HUDEP-2 (cell line): ENCODE results near the gene TPPP3.
A peak's percentile ranks its signal among the peaks of the same experiment; 100 is the strongest.

Experiments used
- DNase-seq, 76 experiments: peaks; one replicate each; lab custom pipeline; 2025; ENCODE audit not compliant: unreplicated experiment in 76 of 76; lab: John Stamatoyannopoulos, UW

Gene TPPP3

DNA sequence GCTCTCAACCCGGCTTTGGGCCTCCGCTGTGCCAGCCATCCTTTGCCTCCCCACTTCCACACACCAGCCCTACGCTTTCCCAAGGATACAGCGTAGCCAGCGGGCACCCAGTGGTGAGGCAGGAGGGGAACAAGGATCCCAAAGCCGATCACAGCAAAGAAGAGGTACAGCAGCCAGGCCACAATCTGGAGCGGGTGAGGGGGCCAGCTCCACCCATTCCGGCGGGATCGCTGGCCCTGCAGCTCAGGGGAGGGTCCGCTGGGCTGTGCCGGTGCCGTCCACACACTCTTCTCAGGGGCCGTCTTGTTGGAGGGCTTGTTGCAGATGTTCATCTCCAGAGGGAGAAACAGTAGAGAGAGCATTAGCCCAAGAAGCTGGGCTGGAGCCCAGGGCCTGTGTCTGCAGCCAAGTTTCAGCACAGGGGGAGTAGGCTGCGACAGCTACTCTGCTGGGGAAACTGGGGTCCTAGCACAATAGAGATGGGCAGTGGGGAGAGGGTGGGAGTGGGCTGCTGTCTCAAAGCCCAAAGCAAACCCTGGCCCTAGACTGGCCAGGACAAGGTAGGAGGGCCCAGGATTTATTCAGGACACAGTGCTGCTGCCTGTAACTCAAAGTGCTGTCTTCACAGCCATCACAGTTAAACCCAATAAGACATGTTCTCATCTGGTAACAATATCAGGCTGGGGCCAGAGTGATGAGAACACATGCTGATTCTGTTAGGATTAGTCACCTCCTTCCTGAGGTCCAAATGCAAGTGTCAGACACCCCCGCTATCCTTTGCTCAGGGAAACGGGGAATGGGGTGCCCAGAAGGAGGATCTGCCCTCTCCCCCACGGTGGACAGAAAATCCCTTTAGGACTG is 13.0 kb upstream of the TPPP3 start:
- no peak for DNase-seq

DNA sequence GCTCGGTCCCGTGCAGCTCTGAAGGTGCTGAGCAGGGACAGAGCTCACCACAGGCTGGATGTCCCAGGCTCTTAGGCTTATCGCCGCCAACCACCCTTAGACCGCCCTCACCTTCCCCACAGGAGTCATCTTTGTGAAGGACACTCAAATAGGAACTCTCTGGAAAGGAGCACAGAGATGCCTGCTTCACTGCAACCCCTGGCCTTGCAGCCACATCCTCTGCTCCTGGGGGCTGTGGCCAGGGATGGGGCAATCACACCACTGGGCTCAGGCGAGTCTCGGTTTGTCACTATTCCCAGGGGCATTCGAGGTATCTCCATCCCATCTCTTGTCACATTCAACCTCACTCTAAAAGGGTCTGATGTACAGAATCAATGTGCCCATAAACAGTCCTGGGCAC is 12.0 kb upstream of the TPPP3 start:
- no peak for DNase-seq

DNA sequence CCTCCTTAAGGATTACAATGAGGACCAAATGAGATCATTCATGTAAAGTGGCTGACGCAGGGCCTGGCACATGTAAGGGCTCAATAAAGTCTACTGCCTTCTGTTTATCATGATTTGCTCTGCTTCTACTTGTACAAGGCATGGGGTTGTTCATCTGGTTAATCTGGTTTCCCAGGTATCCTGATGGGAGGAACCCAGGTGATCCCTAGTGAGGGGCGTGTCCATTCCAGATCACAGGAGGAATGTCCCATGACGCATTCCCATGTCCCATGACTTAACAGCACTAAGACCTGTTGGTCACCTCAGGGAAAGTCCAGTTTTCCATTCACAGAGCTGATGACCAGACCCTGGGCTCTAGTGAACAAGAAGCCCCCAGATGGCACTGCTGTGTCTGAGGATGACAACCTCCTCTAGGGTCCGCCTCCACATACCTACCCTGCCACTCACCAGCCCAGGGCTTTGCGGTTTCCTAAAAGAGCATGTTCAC is 11.5 kb upstream of the TPPP3 start:
- DNase-seq: no peak

DNA sequence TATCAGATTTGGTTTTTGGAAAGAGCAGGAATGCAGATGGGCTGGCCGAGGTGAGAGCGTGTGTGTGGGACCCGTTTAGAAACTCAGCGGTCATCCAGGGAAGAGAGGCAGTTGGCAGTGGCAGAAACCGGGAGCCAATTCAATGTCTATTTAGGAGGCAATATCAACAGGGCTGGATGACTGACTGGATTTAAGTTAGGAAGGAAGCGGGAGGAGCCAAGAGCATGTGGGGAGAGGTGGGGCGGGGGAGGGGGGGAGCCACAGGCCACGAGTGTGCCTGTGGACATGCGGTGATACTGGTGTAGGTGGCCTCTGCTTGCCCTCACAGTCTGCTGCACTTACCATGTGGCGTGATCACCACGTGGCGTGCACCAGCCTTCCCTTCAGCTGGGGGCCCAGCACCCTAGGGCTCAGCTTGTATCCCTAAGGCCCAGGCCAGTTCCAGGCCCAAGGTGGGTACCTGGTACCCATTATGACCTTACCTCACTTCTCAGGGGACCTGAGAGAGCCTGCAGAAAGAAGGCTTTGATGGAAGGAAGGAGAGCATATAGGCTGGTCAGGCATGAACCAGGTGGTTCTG is 10.8 kb upstream of the TPPP3 start:
- DNase-seq: no peak

DNA sequence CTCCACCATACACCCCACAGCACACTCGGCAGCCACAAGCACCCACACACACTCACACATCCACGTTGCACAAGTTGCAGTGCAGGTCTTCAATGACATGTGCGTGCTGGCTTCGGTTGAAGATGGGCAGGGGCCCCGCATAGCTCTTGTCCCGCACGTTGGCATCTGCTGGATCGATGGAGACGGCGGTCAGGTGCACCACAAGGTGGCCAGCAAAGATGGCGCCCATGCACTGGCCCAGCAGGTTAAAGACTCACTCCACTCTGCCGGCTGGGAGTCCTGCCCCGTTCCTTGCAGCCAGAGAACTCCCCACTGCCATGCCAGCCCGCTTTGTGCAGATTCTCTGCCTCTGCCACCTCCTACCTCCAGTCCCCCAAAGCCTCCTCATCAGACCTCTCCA is 7.6 kb upstream of the TPPP3 start:
- no peak for DNase-seq

DNA sequence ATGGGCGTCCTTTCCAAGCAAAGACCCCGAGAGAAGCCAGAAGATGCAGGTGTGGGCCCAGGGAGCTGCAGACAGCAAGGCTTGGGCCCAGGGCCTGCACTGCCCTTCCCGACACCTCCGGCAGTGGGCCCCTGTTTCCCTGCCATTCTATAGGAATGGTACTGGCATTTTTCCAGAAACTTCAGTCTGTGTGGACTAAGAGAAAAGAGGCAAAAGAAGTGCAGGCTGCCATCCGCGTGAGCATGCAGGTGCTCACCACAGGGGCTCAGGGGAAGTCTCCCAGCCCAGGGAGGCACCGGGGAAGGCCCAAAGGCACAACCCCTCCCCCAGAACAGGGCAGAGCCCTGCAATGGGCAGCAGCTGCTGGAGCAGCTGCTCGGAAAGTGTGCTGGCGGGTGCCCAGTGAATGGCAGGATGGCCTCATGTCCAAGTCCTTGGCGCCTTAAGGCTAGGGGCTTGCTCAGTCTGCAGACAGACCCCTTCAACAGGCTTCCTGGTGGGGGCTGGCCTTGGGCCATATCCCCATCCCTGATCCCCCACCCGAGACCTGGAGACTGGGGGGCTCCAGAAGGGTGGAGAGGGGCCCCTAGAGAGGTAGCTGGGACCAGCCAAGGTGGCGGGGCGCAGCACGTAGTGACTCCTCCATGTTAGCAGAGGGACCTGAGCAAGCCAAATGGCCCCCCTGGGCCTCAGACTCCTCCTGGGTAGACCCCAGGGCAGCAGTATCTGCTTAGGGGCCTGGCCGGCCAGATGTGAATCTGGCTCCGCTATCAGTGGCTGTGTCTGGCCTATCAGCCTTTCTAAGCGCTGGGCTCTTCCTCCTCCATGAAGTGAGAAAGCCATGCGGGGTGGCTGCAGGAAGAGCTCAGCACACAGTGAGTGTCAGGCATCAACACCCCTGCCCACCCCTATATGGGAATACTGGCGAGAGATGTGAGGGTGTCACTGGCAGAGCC is 6.7 kb upstream of the TPPP3 start:
- DNase-seq: no peak

DNA sequence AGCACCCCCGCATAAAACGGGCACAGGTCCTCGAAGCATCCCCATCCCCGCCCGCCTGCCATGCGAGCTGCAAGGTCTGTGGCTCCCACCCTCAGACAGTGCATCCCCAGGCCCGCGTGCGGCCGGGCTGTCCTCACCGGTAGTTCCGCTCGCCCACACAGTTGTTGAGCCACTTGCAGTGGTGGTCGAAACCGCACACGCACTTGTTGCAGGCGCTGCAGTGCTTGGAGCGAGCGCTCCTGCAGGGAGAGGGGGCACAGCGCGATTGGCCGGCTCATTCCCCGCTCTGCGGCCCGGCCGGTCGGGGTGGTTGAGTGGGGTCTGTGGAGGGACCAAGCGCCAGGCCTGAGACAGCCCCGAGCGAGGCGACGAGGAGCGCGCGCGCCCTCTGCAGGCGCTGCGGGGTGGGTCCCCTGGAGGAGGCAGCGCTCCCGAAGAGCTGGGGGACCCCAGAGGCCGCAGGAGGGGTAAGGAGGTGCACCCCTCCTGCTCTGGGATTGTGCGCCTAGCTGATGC is 6.0 kb upstream of the TPPP3 start:
- DNase-seq: peak in 17 of 76 experiments; percentile 4 to 32 (median 15)

DNA sequence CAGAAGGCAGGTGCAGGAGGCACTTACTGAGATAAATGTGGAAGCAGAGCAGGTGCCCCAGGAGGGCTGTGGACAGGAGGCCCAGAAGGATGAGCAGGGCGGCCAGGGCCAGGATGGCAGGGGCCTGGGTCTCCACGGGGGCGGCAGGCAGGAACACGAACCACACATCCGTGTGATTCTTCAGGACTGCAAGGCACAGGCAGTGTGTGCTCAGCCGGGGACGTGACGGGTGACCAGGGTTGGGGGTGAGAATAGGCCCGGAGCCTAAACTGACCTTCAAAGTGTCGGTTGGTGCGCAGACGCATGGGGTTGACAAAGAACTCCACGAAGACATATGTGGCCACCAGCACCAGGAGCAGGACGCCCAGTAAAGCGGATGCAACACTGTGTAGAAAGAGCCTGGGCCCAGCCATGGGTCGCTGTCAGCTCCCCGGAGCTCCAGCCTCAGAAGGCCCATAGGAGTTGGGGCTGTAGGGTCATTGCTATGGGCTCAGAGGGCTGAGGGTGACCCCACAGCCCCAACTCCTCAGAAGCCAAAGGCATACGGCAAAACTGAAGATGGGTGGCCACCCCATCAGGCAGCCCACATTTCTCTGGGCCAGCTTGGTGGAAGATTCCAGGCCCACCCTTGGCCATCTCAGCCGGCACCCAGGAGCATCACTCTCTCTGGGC is 5.4 kb upstream of the TPPP3 start:
- no peak for DNase-seq

DNA sequence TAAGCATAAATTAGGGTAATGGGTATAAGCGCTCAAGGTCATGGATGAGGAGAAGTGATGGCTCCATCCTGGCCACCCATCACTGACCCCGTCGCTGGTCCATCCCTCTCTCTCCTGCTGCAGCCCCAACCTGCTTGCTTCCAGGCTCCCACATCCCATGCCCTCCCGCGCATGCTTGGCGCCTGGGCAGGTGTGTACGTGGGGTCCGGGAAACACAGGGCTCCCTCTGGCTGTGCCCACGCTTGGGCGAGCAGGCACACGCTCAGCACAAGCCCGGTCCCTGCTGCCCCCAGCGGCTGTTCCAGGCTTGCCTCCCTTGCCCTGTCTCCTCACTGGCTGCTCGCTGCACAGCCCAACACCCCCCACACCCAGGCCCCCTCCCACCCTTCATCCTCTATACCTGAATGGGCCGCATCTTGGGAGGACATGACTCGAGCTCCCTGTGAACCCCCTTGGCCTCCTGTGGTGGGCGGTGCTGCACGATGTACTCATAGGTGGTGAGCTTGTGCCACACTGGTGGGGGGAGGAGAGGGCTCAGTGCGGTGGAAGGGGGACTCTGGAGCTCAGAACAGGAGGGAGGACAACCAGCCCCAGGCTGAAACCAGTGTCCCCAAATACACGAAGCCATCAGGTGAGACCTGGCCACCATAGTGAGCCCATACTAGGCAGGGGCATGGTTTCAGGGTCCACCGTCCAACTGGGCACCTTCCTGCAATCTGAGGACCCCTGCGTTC is 4.7 kb upstream of the TPPP3 start:
- DNase-seq: no peak

DNA sequence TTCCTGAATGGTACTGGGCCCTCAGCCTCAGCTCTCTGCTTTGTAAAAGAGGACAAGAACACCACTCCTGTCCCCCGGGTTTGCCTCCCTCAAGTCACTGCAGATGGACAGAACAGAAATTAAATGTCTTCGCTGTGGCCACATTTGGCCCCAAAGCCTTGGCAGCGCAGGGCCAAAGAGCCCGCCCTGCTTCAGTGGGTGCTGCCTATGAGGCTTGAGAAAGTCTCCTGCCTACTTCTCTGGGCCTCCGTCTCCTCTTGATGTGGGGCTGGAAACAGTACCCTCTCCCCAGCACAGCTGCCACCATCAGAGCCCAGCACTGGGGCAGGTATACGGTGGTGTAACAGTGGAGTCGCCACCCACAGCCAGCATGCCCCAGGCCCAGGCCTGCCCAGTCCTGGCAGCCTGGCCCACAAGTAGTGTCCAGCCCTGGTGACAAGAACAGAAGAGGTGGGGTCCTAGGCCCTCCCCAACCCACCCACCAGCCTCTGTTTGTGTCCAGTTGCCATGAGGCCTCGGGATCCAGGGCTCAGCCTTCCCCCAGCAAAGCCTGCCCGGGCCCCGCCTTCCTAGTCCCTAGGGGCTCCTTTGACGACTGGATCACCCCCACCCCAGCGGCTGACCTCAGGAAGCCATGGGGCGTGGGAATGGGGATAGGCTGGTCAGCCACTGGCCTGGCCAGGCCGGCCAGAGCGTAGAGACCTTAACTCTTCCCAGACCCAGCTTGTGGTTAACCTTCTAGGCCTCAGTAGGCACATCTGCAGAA is 3.9 kb upstream of the TPPP3 start:
- DNase-seq: no peak

DNA sequence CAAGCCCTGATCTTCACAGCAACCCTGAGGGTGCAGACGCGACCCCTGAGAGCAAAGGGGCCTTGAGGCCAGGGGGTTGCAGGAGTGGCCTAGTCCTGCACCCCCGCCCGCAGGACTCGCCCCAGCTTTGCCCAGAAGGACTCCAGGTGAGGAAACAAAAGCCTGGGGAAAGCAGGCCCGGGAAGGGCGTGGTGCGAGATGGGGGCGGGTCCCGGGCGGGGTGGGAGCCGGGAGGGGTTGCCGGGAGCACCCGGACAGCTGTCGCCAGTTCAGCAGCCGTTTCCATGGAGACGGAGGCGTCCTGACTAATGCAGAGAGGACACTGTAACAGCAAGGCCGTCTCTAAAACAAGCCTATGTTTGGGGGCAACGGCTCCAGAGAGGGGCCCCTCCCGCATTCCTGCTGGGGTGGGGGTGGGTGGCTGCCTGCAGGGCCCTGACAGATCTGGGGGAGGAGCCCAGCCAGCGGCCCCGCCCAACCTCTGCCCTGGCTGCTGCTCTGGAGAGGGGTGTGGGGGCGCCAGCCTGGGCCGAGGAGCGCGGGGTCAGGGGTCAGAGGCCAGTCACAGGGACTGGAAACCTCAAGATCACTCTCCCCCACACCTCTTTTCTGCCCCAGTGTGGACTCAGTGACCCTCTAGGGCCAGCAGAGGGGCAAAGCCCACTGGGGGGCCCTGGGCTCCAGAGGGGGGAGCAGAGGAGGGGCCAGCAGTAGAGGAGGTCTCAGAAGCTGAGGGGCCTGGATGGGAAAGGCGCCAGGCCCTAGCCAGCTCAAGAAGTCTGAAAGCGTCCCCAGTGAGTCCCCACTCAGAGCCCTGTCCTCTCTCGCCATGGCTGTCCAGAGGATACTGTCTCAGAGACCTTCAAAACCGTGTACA is 3.1 kb upstream of the TPPP3 start:
- peak in 38 of 76 experiments; percentile 7 to 63 (median 26) for DNase-seq

DNA sequence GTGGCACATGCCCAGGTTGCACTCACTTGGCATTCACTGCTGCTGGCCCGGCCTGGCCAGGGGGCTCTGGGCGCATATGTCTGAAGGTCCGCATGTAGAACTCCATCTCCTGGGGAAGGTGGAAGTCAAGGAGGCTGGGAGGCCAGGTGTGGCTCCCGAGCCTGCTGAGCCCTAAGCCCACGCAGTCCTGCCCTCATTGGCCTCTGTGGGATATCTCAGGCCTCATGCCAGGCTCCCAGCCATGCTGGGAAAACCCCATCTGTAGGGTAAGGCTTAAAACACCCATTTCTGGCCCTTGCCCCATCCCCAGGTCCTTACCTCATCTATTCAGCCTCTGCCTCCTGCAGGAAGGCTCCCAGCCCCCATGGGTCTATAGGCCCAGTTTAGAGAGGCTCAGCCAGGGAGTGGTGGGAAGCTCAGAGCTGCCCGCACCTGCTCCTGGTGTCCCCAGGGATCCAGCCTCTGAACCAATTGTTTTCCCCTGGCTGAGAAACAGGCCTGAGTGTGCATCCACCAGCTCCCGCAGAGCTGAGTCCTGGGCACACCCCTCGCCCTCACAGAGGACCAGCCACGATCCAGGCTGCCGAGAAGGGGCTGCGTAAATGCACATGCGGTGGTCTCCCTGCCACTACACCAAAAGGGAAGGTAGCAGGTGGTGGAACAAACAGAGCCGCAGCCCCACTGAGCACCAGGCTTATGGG is 2.3 kb upstream of the TPPP3 start:
- no peak for DNase-seq

DNA sequence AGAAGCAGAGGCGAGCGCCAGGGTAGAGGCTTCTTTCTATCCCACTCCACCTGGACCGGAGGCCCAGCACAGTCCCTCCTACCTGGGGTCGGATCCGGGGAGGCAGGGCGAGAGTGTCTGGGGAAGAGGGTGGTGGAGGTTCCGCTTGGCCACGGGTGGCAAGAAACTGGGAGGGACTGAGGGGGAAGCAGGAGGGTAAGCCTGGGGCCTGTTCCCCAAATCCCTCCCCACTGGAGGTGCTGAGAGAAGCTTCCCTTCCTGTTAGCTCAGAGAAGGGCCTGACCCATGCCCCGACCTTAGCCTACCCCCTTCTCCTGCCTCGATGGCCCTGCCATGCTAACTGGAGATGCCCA is 1.8 kb upstream of the TPPP3 start:
- DNase-seq: no peak

DNA sequence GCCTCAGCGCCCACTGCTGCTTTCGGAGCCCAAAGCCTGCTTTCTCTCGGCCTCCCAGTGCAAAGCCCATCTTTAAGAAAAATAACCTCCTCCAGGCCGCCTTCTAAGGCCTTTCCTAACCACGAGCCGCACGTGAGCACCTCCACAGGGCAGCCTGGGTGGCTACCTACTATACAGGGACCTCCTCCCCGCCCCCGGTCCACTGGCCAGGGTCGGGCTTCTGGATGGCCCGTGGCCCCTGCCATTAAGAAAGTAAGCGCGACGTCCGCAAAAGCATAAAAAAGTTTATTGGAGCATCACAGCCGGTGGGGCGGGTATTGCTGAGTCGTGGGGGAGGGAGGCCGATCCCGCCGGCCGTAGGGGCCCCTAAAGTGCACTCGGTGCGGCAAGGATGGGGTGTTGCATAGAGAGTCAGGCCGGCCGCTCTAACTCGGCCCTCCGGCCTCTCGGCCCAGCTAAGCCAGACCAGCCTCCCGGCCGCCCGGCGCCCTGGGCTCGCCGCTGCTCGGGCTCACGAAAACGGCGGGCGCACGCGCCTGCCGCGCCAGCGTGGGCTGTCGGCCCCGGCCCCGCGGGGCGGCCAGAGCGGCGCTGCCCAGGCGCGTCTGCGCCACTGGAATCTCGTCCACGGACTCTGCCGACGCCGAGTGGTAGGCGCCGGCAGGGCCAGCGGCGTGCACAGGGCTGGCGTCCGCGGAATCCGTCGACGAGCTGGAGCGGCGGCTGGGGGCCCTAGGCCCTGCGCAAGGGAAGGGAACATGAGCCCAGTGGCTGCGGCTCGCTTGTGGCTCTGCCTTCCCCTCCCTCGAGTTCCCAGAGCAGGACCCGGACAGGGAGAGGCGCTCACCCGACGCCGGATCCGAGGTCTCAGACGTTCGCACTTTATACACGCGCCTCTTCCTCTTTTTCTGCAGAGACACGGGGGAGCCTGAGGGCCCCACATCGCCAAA is 1.1 kb upstream of the TPPP3 start:
- no peak for DNase-seq

DNA sequence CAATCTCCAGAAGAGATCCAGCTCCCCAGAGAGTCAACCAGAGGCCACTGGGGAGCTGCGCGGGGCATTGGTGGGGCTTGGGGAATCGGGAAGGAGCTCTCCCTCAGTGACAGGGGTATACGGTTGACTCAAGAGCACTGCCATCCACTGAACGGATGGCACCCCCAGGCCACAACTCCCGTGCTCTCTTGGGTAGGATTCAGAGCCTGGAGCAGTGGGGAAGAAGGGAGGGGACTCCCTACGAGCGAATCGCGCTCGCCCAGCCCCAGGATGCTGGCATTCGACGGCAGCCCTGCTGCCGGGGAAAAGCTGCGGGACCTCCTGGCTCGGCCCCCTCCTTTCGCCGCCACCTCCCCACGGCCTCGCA is 473 bp upstream of the TPPP3 start:
- no peak for DNase-seq

DNA sequence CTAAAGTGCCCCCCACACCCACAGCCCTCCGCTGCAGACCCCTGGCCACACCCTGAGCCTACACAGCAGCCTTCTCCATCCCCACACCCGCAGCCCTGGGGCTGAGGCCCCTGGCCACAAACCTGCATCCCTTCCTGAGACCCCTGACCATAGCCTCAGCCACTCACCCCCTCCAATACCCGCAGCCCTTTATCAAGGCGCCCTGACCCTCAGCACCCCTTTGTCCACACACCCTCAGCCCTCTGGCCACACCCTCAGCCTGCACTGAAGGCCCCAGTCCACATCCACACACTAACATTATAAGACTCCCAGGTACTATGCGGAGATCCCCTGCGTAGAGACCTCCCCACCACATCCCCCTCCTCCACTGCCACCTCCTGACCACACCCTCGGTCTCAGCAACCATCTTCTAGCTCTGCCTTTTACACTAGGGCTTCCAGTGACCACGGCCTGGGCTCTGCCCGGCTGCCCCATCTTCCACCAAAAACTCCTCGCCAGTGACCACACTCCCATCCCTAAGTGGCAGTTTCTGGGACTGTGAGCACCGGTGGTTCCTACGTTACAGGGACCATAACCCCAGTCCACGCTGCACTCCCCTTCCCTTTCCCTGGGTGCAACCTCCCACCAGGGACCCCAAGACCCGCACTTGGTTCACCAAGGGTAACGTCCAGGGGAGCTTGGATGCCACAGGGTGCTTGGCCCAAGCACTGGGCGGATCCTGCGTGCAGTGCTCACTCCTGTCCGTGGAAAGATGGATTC is 818 bp downstream of the TPPP3 start:
- DNase-seq: no peak
